Neural progenitor cell (in vitro differentiated cells): Measurements from ENCODE around the gene EGLN3. TPM values are rescaled to one million over a fixed set of nuclear protein-coding genes. Genes with fewer than 3 reads are reported as not detected.

Experiments
- DNase-seq: peaks from one replicate; pipeline ENCODE4 v3.0.0-alpha.2; 2016; ENCODE audit warnings: low spot score
- H2AFZ ChIP-seq: fragments of 200-600 bp; sonication (generic); replicated peaks from 2 replicates; pipeline ENCODE4 v1.6.1; 2016; ENCODE audit warnings: antibody characterized with exemption
- H3F3A ChIP-seq: fragments of 200-600 bp; sonication (generic); 2 replicates; pipeline ENCODE4 v1.6.1; 2016; ENCODE audit warnings: antibody characterized with exemption, low read depth
- H3K27ac ChIP-seq: fragments of 200-600 bp; sonication (generic); 2 replicates; pipeline ENCODE4 v1.5.1; 2016; ENCODE audit warnings: mild to moderate bottlenecking
- H3K27me3 ChIP-seq: fragments of 200-600 bp; sonication (generic); 2 replicates; pipeline ENCODE4 v1.6.1; 2016; ENCODE audit warnings: mild to moderate bottlenecking, moderate library complexity
- H3K36me3 ChIP-seq: fragments of 200-600 bp; sonication (generic); 2 replicates; pipeline ENCODE4 v1.5.1; 2016
- H3K4me1 ChIP-seq: fragments of 200-600 bp; sonication (generic); 2 replicates; pipeline ENCODE4 v1.6.1; 2016; ENCODE audit warnings: mixed run types
- H3K4me2 ChIP-seq: fragments of 200-600 bp; sonication (generic); 2 replicates; pipeline ENCODE4 v1.6.1; 2016
- H3K4me3 ChIP-seq: fragments of 200-600 bp; sonication (generic); 2 replicates; pipeline ENCODE4 v1.5.1; 2016
- H3K79me2 ChIP-seq: fragments of 200-600 bp; sonication (generic); 2 replicates; pipeline ENCODE4 v1.6.1; 2016; ENCODE audit warnings: low read depth
- H3K9ac ChIP-seq: fragments of 200-600 bp; sonication (generic); 2 replicates; pipeline ENCODE4 v1.6.1; 2016
- H3K9me3 ChIP-seq: fragments of 200-600 bp; sonication (generic); 2 replicates; pipeline ENCODE4 v1.5.1; 2016; ENCODE audit warnings: low read depth
- H4K20me1 ChIP-seq: fragments of 200-600 bp; sonication (generic); 2 replicates; pipeline ENCODE4 v1.6.1; 2016; ENCODE audit warnings: low read depth
- H3K27ac Mint-ChIP-seq: 3 replicates; pipeline ENCODE4 v1.8.0; 2021; ENCODE audit warnings: mixed read lengths
- H3K27me3 Mint-ChIP-seq: 2 replicates; pipeline ENCODE4 v1.8.0; 2022; ENCODE audit warnings: low read depth, mild to moderate bottlenecking, inconsistent platforms, moderate library complexity, mixed read lengths; ENCODE audit not compliant: insufficient read depth
- H3K36me3 Mint-ChIP-seq: 3 replicates; pipeline ENCODE4 v1.8.0; 2021; ENCODE audit warnings: mixed read lengths
- H3K4me1 Mint-ChIP-seq: 3 replicates; pipeline ENCODE4 v1.8.0; 2021; ENCODE audit warnings: mixed read lengths
- H3K4me3 Mint-ChIP-seq: 3 replicates; pipeline ENCODE4 v1.8.0; 2021; ENCODE audit warnings: mild to moderate bottlenecking, moderate library complexity, mixed read lengths
- H3K9me3 Mint-ChIP-seq: 3 replicates; pipeline ENCODE4 v1.8.0; 2020; ENCODE audit warnings: mixed read lengths
- CTCF ChIP-seq: fragments of 200-600 bp; sonication (generic); IDR thresholded peaks from 2 replicates; pipeline ENCODE4 v1.5.1; 2017; ENCODE audit warnings: antibody characterized with exemption, mild to moderate bottlenecking
- EZH2 ChIP-seq: fragments of 200-600 bp; sonication (generic); IDR thresholded peaks from 2 replicates; pipeline ENCODE4 v1.6.1; 2017; ENCODE audit warnings: antibody characterized with exemption, mild to moderate bottlenecking, moderate library complexity
- EZH2phosphoT487 ChIP-seq: fragments of 200-600 bp; sonication (generic); IDR thresholded peaks from 2 replicates; pipeline ENCODE4 v1.6.1; 2017; ENCODE audit warnings: antibody characterized with exemption
- total RNA-seq: library from RNA; depleted of rRNA; stranded (reverse); fragments of >200 nt; gene quantifications from 2 replicates; pipeline ENCODE4 v1.2.3, GENCODE V29; 2015; ENCODE audit warnings: low replicate concordance

The EGLN3 gene
- total RNA-seq, 1 donor from 2014 or later, result 73.5 TPM

DNA sequence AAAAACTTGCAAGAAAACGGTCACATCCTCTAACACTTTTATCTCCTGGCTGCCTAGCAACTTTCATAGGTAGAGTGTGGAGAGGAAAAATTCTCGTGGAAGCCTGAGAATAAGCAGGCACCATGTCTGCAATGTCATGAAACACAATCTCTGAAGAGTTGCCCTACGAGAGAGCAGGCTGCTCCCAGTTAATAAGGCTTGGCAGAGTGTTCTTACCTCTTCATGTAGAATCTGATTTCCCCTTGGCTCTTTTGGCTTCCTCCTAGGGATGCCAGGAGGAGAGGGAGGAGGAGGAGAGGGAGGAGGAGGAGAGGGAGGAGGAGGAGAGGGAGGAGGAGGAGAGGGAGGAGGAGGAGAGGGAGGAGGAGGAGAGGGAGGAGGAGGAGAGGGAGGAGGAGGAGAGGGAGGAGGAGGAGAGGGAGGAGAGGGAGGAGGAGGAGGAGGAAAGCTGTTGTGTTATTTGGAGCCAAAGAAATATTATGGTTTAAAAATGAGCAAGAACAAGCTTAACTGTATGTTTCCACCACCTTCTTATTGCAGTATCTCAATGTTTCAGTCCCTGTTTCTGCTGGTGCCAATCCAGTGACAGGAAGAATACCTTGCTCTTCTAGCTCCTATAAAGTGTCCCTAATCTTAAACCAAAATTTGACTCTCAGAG lies 52.9 kb downstream of the EGLN3 start:
- H3F3A ChIP-seq, result no peaks in the 10 kb centered on the region
- H2AFZ ChIP-seq, result no peak overlapping the region
- Mint-ChIP-seq H3K9me3 (peaks cover 16% of the 10 kb centered on the region), H3K36me3 (peaks cover 1% of the 10 kb centered on the region), H3K4me3 (no peak overlapping the region), H3K4me1 (peaks cover 5% of the 10 kb centered on the region), H3K27ac (no peak overlapping the region), H3K27me3 (no peaks in the 10 kb centered on the region)
- no peaks in the 10 kb centered on the region for H3K27me3 ChIP-seq
- H3K36me3 ChIP-seq, result no peaks in the 10 kb centered on the region
- no peak for TF ChIP-seq EZH2phosphoT487
- no peak for TF ChIP-seq CTCF
- TF ChIP-seq EZH2, result no peak
- no peaks in the 10 kb centered on the region for H3K79me2 ChIP-seq
- no peak overlapping the region for H3K27ac ChIP-seq
- DNase-seq, result no peak
- no peak overlapping the region for H3K9ac ChIP-seq
- no peak overlapping the region for H3K4me3 ChIP-seq
- peaks cover 4% of the 10 kb centered on the region for H3K9me3 ChIP-seq
- no peak overlapping the region for H3K4me2 ChIP-seq
- no peaks in the 10 kb centered on the region for H4K20me1 ChIP-seq
- H3K4me1 ChIP-seq, result no peaks in the 10 kb centered on the region

DNA sequence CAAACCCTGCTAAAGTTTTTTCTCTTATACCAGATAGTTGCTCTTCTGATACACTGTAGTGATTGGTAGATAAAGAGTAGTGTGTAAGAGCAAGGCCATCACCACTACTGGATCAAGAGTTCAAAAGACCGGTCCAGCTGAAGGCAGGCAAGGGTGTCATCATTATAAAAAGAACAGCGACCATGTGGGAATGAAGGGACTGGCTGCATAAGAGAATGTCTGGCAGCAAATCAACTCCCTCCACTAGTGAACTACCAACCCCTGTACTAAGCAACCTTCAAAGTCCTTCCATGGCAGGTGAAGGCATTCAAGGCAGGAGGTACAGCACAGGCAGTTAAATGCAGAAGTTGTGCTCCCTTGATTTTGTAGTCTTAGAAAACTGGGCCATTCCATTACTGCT lies 53.5 kb downstream of the EGLN3 start:
- no peaks in the 10 kb centered on the region for H3K27me3 ChIP-seq
- peaks cover 4% of the 10 kb centered on the region for H3K9me3 ChIP-seq
- H3K4me1 ChIP-seq, result no peaks in the 10 kb centered on the region
- Mint-ChIP-seq H3K4me3 (no peak overlapping the region), H3K9me3 (peaks cover 15% of the 10 kb centered on the region), H3K4me1 (peaks cover 4% of the 10 kb centered on the region), H3K27me3 (peaks cover under 1% of the 10 kb centered on the region), H3K36me3 (peaks cover 1% of the 10 kb centered on the region), H3K27ac (no peak overlapping the region)
- no peaks in the 10 kb centered on the region for H4K20me1 ChIP-seq
- H3K27ac ChIP-seq, result no peak overlapping the region
- no peak overlapping the region for H2AFZ ChIP-seq
- TF ChIP-seq CTCF, result no peak
- no peak for TF ChIP-seq EZH2phosphoT487
- no peak for TF ChIP-seq EZH2
- no peaks in the 10 kb centered on the region for H3K36me3 ChIP-seq
- H3K9ac ChIP-seq, result no peak overlapping the region
- no peaks in the 10 kb centered on the region for H3F3A ChIP-seq
- no peak overlapping the region for H3K4me3 ChIP-seq
- H3K4me2 ChIP-seq, result no peak overlapping the region
- DNase-seq, result no peak
- no peaks in the 10 kb centered on the region for H3K79me2 ChIP-seq

- Histone ChIP-seq H3K4me2 (no peak overlapping the region), H4K20me1 (no peaks in the 10 kb centered on the region), H3F3A (no peaks in the 10 kb centered on the region), H3K79me2 (no peaks in the 10 kb centered on the region), H3K9me3 (peaks cover 7% of the 10 kb centered on the region), H3K4me3 (no peak overlapping the region), H3K27ac (no peak overlapping the region), H3K9ac (no peak overlapping the region), H3K27me3 (no peaks in the 10 kb centered on the region), H3K4me1 (no peaks in the 10 kb centered on the region), H2AFZ (no peak overlapping the region), H3K36me3 (peaks cover 5% of the 10 kb centered on the region)
- H3K4me1 Mint-ChIP-seq, result peaks cover 4% of the 10 kb centered on the region
- peaks cover 3% of the 10 kb centered on the region for H3K27me3 Mint-ChIP-seq
- H3K9me3 Mint-ChIP-seq, result peaks cover 25% of the 10 kb centered on the region
- no peak overlapping the region for H3K4me3 Mint-ChIP-seq
- H3K27ac Mint-ChIP-seq, result no peak overlapping the region
- no peak for DNase-seq
- TF ChIP-seq CTCF (no peak), EZH2phosphoT487 (no peak), EZH2 (no peak)
- peaks cover 1% of the 10 kb centered on the region for H3K36me3 Mint-ChIP-seq
Observed at GRCh38 chr14:33894339-33894738, 56.5 kb downstream of the EGLN3 start.
